Endothelial cell (in vitro differentiated cells): Measurements from ENCODE around the gene POLA1. TPM values are rescaled to one million over a fixed set of nuclear protein-coding genes. Genes with fewer than 3 reads are reported as not detected.
A peak's percentile ranks its signal among the peaks of the same experiment; 100 is the strongest.

ENCODE experiments used
- DNase-seq: peaks from one replicate; pipeline ENCODE4 v3.0.0; 2021; ENCODE audit warnings: low spot score
- H3K27ac Mint-ChIP-seq: one replicate; pipeline ENCODE4 v1.8.0; 2021; ENCODE audit warnings: mixed read lengths, inconsistent platforms; ENCODE audit not compliant: unreplicated experiment
- H3K27me3 Mint-ChIP-seq: one replicate; pipeline ENCODE4 v1.8.0; 2021; ENCODE audit warnings: mild to moderate bottlenecking, moderate library complexity, mixed read lengths, inconsistent platforms; ENCODE audit not compliant: unreplicated experiment
- H3K36me3 Mint-ChIP-seq: one replicate; pipeline ENCODE4 v1.8.0; 2021; ENCODE audit warnings: mild to moderate bottlenecking, low read depth, mixed read lengths, inconsistent platforms; ENCODE audit not compliant: unreplicated experiment
- H3K4me1 Mint-ChIP-seq: one replicate; pipeline ENCODE4 v1.8.0; 2021; ENCODE audit warnings: mild to moderate bottlenecking, mixed read lengths, inconsistent platforms; ENCODE audit not compliant: unreplicated experiment
- H3K4me3 Mint-ChIP-seq: one replicate; pipeline ENCODE4 v1.8.0; 2021; ENCODE audit warnings: mild to moderate bottlenecking, mixed read lengths, inconsistent platforms; ENCODE audit not compliant: unreplicated experiment
- H3K9me3 Mint-ChIP-seq: one replicate; pipeline ENCODE4 v1.8.0; 2021; ENCODE audit warnings: mixed read lengths, inconsistent platforms; ENCODE audit not compliant: unreplicated experiment
- total RNA-seq: library from RNA; stranded (reverse); fragmentation: NEBNext Ultra II Directional; extraction: Animal tissue kit (Norgen Biotek cat#: 25700); gene quantifications from one replicate; pipeline ENCODE4 v1.2.1, GENCODE V29; 2021; ENCODE audit not compliant: unreplicated experiment
- TF ChIP-seq, protein P1 (sequence below): fragments of 200-600 bp; sonication (generic); IDR thresholded peaks from one replicate; pipeline ENCODE4 v1.5.0; 2021; ENCODE audit warnings: antibody characterized with exemption; ENCODE audit not compliant: unreplicated experiment

POLA1 gene
- total RNA-seq, 1 donor from 2014 or later = 12.9 TPM

DNA sequence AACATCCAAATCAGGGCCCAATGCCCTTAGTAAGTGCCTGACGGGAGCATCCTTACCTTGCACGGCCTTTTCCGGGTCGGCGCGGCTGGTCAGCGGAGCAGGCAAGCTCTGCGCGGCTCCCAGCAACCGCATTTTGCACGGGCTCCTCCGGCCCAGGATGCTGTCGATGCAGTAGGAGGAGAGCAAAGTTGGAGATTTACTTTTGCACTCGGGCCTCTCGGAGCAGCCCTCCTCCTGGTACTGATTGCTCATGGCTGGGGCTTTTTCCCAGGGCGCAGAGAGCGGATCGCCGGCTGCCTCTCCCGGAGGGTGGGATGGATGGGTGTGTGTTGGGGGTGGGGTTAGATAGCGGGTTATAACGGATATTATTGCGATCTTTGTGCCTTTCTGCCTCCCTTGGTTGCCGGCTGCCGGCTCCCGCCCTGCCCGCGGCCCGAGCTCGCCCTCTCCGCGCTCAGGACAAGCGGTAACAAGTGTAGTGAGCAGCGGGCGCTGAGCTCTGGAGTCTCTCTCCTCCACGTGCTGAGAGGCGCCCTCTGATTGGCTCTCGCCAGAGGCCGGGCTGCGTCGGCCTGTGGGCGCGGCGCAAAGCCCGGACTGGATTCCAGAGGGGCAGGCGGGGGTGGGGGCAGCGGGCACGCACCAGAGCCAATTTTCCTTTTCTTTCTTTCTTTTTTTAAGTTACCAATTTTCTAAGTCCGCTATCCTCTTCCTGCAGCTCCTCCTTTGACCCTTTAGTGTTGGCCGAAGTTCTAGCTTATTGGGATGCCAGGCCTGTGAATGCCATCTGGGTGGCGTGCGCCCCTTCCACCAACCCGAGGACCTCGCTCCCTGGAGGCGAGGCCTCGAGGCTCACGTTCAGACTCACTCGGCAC, 322.0 kb downstream of the POLA1 start, which contains the start of gene ARX:
ARX (minus strand) TSS at position 480 of the 875 bp plus-strand sequence; CDS start at position 252, 228 bp downstream.
- H3K4me3 Mint-ChIP-seq = no peak within 1 kb of the TSS
- TF ChIP-seq, protein P1, sequence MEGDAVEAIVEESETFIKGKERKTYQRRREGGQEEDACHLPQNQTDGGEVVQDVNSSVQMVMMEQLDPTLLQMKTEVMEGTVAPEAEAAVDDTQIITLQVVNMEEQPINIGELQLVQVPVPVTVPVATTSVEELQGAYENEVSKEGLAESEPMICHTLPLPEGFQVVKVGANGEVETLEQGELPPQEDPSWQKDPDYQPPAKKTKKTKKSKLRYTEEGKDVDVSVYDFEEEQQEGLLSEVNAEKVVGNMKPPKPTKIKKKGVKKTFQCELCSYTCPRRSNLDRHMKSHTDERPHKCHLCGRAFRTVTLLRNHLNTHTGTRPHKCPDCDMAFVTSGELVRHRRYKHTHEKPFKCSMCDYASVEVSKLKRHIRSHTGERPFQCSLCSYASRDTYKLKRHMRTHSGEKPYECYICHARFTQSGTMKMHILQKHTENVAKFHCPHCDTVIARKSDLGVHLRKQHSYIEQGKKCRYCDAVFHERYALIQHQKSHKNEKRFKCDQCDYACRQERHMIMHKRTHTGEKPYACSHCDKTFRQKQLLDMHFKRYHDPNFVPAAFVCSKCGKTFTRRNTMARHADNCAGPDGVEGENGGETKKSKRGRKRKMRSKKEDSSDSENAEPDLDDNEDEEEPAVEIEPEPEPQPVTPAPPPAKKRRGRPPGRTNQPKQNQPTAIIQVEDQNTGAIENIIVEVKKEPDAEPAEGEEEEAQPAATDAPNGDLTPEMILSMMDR = no peak
- DNase-seq = peak; percentile 67
- peaks cover 10% of the 10 kb centered on the region for H3K27me3 Mint-ChIP-seq
- H3K27ac Mint-ChIP-seq = no peak within 1 kb of the TSS
- H3K4me1 Mint-ChIP-seq = peaks cover 6% of the 10 kb centered on the region
- no peaks in the 10 kb centered on the region for H3K9me3 Mint-ChIP-seq
- H3K36me3 Mint-ChIP-seq = no peaks in the 10 kb centered on the region

DNA sequence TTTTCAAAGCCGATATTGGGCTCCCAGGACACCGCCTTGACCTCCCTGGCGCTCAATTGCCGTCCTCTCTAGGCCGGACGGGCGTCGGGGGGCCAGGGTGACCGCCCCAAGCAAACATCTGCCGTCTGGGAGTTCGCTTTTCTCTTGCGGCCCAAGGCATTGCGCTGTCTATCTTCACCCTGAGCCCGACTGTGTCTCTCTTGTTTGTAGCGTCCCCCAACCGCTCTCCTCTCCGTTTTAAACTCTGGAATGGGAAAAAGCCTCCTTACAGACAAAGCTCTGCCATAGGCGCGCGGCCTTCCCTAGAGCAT, 322.6 kb downstream of the POLA1 start:
- TF ChIP-seq, protein P1 = no peak
- no peaks in the 10 kb centered on the region for H3K9me3 Mint-ChIP-seq
- no peak for DNase-seq
- no peak overlapping the region for H3K27ac Mint-ChIP-seq
- peaks cover 6% of the 10 kb centered on the region for H3K4me1 Mint-ChIP-seq
- H3K27me3 Mint-ChIP-seq = peaks cover 10% of the 10 kb centered on the region
- H3K4me3 Mint-ChIP-seq = no peak overlapping the region
- no peaks in the 10 kb centered on the region for H3K36me3 Mint-ChIP-seq

DNA sequence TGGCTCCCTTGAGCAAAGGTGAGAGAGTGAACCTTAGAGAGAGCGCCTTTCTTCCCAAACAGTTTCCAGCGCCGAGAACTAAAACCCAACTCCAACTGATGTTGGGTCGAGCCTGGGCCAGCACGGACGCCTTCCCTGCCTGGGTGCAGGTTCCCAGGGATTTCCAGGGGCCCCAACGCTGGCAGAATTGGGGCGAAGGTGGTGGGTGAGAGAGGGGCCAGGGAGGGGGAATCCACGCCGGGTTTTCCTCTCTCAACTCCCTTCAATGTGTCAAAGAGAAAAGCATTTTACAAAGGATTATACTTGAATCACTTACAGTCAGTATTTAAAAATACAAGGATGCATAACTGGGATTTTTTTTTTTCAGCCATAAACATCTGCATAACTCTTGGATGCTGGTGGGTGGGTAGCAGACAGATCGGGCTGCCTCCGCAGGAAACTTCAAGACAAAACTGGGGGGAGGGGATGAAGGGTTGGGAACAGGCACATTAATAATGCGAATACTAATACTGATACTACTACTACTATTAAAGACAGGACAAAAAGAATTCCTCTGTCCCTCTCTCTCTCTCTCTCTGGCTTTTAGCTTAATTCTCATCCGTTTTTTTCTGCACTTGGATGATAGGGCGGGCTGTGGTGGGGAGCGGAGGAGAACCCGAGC, 323.4 kb downstream of the POLA1 start:
- DNase-seq = no peak
- Mint-ChIP-seq H3K4me3 (peak overlapping the region; percentile 83), H3K4me1 (peaks cover 8% of the 10 kb centered on the region), H3K9me3 (no peaks in the 10 kb centered on the region), H3K27ac (no peak overlapping the region), H3K36me3 (no peaks in the 10 kb centered on the region), H3K27me3 (peaks cover 10% of the 10 kb centered on the region)
- TF ChIP-seq, protein P1 = no peak

DNA sequence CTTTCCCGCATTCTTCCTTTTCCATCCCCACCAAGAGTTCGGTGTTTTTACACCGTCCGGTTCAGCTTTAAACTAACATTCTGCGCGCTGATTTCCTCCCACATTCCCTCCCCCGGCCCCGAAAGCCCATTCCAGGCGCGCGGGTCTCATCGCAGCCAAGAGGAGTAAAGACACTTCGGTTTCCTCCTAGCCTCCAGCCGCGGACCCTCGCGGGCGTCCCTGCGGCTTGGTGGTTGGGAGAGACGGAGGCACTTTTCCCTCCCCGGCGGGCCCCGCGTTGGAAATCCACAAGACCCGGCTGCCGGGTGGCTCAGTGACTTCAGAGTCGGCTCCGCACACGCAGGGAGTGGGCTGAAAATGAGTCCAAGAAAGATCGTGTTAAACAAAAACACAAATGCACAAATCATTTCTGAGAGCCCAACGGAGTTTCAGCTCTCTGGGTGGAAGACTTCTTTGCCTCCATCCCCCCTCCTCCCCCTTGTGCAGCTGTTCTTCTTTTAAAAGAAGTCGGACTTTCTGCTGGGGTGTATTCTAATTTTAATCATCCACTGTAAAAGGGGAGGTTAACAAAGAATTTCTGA, 324.0 kb downstream of the POLA1 start:
- Mint-ChIP-seq H3K36me3 (no peaks in the 10 kb centered on the region), H3K9me3 (no peaks in the 10 kb centered on the region), H3K27me3 (peaks cover 10% of the 10 kb centered on the region), H3K4me1 (peaks cover 8% of the 10 kb centered on the region), H3K27ac (no peak overlapping the region), H3K4me3 (peak overlapping the region; percentile 83)
- TF ChIP-seq, protein P1 = no peak
- no peak for DNase-seq

DNA sequence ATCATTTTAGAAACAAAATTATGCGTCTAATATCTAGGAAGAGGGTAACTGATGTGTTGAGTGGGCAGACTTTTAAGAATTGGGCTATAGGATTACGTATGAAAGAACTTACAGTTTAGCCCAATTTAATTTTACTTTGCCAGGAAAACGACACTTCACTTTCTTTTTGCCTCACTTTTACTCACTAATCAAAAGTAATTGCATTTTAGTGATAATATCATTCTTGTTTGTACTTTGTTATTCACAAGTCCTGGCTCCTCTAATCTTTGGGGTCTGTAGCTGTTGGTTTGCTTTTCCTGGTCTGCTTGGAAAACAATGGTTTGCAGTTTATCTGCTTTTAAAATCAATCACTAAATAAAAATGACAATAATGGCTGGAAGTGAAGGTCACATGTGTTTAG, 325.0 kb downstream of the POLA1 start:
- Mint-ChIP-seq H3K27ac (no peak overlapping the region), H3K36me3 (no peaks in the 10 kb centered on the region), H3K4me1 (peaks cover 8% of the 10 kb centered on the region), H3K9me3 (no peaks in the 10 kb centered on the region), H3K27me3 (peaks cover 10% of the 10 kb centered on the region), H3K4me3 (no peak overlapping the region)
- no peak for DNase-seq
- TF ChIP-seq, protein P1 = no peak
